Activated naive CD4-positive, alpha-beta T cell (primary cell): Measurements from ENCODE around the gene MRPL22.
"Not testable (repeated sequence)": the region's sequence is repeated elsewhere in the genome, so short reads cannot be mapped to it uniquely, and the experiment has no call there.

Source experiments
- DNase-seq, 4 experiments: peaks; one replicate each; lab custom pipeline; 2025; lab: John Stamatoyannopoulos, UW

The MRPL22 gene

DNA sequence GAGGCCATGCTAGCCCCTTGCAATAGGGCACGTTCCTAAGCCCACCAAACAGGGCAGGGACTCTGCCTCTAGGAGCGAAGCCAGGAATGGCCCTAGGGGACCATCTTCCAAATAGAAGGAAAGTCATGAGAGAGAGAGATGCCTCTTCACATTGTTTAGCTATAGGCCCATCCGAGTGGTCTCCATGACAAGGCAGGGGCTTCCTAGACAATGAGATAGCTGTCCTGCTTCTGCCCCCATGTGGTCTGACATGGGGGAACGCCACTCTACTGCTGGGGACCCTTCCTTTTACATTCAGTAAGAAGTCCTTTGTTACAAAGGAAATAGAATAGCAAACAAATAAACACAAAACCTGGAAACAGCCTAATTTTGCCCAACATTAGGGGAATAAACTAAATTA is 54.8 kb downstream of the MRPL22 start:
- no peak for DNase-seq

GRCh38 chr5:154997746-154998145 is 56.9 kb downstream of the MRPL22 start:
- DNase-seq, result no peak

DNA sequence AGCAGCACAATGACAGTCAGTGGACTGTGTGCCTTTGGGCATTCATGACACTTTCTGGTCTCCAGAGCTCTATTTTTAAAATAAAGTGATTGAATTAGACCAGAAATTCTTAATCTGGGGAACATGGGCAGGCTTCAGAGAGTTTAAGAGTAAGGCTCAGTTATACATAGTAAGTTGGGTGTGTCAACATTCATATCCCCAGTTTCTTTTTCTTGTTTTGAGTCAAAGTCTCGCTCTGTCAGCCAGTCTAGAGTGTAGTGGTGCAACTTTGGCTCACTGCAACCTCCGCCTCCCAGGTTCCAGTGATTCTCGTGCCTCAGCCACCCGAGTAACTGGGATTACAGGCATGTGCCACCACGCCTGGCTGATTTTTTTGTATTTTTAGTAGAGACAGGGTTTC is 59.0 kb downstream of the MRPL22 start:
- DNase-seq, result no peak

DNA sequence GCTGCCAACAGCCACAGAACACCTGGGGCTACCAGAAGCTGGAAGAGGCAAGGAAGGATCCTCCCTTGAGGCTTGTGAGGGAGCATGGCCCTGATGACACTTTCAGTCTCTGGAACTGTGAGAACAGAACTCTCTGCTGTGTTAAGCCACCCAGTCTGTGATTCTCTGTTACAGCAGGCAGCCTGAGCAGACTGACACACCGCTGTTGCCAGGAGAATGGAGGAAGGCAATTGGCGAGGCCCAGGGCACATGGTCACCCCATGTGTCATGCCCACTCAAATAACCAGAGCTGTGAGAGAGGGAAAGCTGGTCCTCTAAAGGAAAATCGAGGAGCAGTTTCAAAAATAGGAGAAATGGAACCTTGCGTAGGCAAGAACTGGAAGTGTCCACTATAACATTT is 60.6 kb downstream of the MRPL22 start:
- DNase-seq, result no peak

DNA sequence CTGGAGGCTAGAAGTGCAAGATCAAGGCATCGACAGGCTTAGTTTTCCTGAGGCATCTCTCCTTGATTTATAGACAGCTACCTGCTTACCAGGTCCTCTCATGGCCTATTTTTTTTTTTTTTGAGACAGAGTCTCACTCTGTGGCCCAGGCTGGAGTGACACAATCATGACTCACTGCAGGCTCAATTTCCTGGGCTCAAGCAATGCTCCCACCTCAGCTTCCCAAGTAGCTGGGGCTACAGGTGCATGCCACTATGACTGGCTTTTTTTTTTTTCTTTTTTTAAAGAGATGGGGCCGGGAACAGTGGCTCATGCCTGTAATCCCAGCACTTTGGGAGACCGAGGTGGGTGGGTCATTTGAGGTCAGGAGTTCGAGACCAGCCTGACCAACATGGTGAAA is 61.8 kb downstream of the MRPL22 start:
- DNase-seq, result not testable (repeated sequence)

GRCh38 chr5:155004138-155004744 is 63.4 kb downstream of the MRPL22 start:
- no peak for DNase-seq

DNA sequence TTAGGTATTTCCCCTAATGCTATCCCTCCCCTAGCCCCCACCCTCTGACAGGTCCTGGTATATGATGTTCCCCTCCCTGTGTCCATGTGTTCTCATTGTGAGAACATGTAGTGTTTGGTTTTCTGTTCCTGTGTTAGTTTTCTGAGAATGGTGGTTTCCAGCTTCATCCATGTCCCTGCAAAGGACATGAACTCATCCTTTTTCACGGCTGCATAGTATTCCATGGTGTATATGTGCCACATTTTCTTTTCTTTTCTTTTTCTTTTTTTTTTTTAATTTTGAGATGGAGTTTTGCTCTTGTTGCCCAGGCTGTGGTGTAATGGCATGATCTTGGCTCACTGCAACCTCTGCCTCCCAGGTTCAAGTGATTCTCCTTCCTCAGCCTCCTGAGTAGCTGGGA is 65.4 kb downstream of the MRPL22 start:
- DNase-seq, result not testable (repeated sequence)

DNA sequence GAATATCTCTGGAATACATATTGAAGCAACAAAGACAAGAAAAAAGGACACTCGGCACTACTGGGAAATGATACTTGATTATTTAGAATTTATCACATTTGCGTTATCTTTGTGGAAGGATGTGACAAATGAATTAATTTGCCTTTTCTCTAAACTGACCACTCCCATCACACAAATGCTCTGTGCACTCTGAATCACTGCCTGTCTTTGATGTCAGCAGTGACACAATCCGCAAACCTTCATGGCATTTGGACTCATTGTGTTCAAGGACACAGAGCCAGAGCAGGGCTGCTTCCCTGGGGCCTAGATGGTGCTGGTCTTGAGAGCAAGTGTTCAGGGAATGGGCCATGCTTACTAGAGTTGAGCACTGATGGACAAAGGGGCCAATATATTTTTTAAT is 67.8 kb downstream of the MRPL22 start:
- no peak for DNase-seq

- DNase-seq, result no peak
Measured at GRCh38 chr5:155010881-155011280, 70.0 kb downstream of the MRPL22 start.

GRCh38 chr5:155013526-155013925 is 72.7 kb downstream of the MRPL22 start, which contains the start of gene KIF4B:
TSS of gene KIF4B (plus strand) at chr5:155013755. CDS start at chr5:155013860, 105 bp downstream.
- DNase-seq, result no peak

DNA sequence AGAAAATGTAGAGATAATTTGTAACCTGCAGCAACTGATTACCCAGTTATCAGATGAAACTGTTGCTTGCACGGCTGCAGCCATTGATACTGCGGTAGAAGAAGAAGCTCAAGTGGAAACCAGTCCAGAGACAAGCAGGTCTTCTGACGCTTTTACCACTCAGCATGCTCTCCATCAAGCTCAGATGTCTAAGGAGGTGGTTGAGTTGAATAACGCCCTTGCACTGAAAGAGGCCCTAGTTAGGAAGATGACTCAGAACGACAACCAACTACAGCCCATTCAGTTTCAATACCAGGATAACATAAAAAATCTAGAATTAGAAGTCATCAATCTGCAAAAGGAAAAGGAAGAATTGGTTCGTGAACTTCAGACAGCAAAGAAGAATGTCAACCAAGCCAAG is 74.4 kb downstream of the MRPL22 start:
- DNase-seq, result no peak

- DNase-seq, result no peak
Measured at GRCh38 chr5:155017610-155018009, 76.7 kb downstream of the MRPL22 start.
